ENCODE results near the gene SLC12A8.

The SLC12A8 gene

GRCh38 chr3:125108833-125109535 lies 103.6 kb downstream of the SLC12A8 start:
- H3K27me3 ChIP-seq (ENCODE audit: insufficient read depth, low read length, poor library complexity, severe bottlenecking) = no peaks in the 10 kb centered on the region
- peaks cover 9% of the 10 kb centered on the region for H3K4me1 ChIP-seq (ENCODE audit: insufficient read depth, low read length, poor library complexity, severe bottlenecking)
- H3K79me2 ChIP-seq (ENCODE audit: insufficient read depth, low read length) = no peaks in the 10 kb centered on the region
- no peaks in the 10 kb centered on the region for H3F3A ChIP-seq (ENCODE audit: low read depth)
- no peaks in the 10 kb centered on the region for H3K36me3 ChIP-seq (ENCODE audit: insufficient read depth, low read length)
- no peaks in the 10 kb centered on the region for H3K9me2 ChIP-seq (replicated peaks; ENCODE audit: low read depth, low read length)
- no peak overlapping the region for H3K4me3 ChIP-seq (ENCODE audit: low read length, poor library complexity, severe bottlenecking)
- H4K20me1 ChIP-seq (ENCODE audit: insufficient read depth, low read length, poor library complexity, severe bottlenecking) = no peaks in the 10 kb centered on the region
- no peak overlapping the region for H2AFZ ChIP-seq (ENCODE audit: low read length)
- H3K9me3 ChIP-seq (ENCODE audit: insufficient read depth, low read depth, low read length) = no peaks in the 10 kb centered on the region
- H3K4me2 ChIP-seq (ENCODE audit: low read depth, low read length, poor library complexity, severe bottlenecking) = peak overlapping the region; percentile 5
- H3K9ac ChIP-seq (ENCODE audit: low read depth, low read length, poor library complexity, severe bottlenecking) = no peak overlapping the region
- no peak for TF ChIP-seq CTCF (conservative IDR thresholded peaks at IDR 0.05; ENCODE audit: low read length)
- TF ChIP-seq EZH2phosphoT487 (IDR thresholded peaks at IDR 0.05; ENCODE audit: borderline replicate concordance) = no peak

GRCh38 chr3:125107861-125108567 lies 104.5 kb downstream of the SLC12A8 start:
- no peaks in the 10 kb centered on the region for H3K27me3 ChIP-seq (ENCODE audit: insufficient read depth, low read length, poor library complexity, severe bottlenecking)
- H3F3A ChIP-seq (ENCODE audit: low read depth) = no peaks in the 10 kb centered on the region
- no peak overlapping the region for H3K4me2 ChIP-seq (ENCODE audit: low read depth, low read length, poor library complexity, severe bottlenecking)
- H2AFZ ChIP-seq (ENCODE audit: low read length) = no peak overlapping the region
- no peak for TF ChIP-seq EZH2phosphoT487 (IDR thresholded peaks at IDR 0.05; ENCODE audit: borderline replicate concordance)
- H3K9ac ChIP-seq (ENCODE audit: low read depth, low read length, poor library complexity, severe bottlenecking) = no peak overlapping the region
- H4K20me1 ChIP-seq (ENCODE audit: insufficient read depth, low read length, poor library complexity, severe bottlenecking) = no peaks in the 10 kb centered on the region
- no peaks in the 10 kb centered on the region for H3K79me2 ChIP-seq (ENCODE audit: insufficient read depth, low read length)
- H3K4me1 ChIP-seq (ENCODE audit: insufficient read depth, low read length, poor library complexity, severe bottlenecking) = peaks cover 9% of the 10 kb centered on the region
- H3K9me2 ChIP-seq (replicated peaks; ENCODE audit: low read depth, low read length) = no peaks in the 10 kb centered on the region
- no peaks in the 10 kb centered on the region for H3K36me3 ChIP-seq (ENCODE audit: insufficient read depth, low read length)
- no peaks in the 10 kb centered on the region for H3K9me3 ChIP-seq (ENCODE audit: insufficient read depth, low read depth, low read length)
- no peak overlapping the region for H3K4me3 ChIP-seq (ENCODE audit: low read length, poor library complexity, severe bottlenecking)

- Histone ChIP-seq H3K9me2 (replicated peaks; ENCODE audit: low read depth, low read length) (no peaks in the 10 kb centered on the region), H3F3A (ENCODE audit: low read depth) (no peaks in the 10 kb centered on the region), H3K79me2 (ENCODE audit: insufficient read depth, low read length) (no peaks in the 10 kb centered on the region), H3K27me3 (ENCODE audit: insufficient read depth, low read length, poor library complexity, severe bottlenecking) (no peaks in the 10 kb centered on the region), H2AFZ (ENCODE audit: low read length) (no peak overlapping the region), H3K4me2 (ENCODE audit: low read depth, low read length, poor library complexity, severe bottlenecking) (no peak overlapping the region), H3K9me3 (ENCODE audit: insufficient read depth, low read depth, low read length) (no peaks in the 10 kb centered on the region), H3K4me1 (ENCODE audit: insufficient read depth, low read length, poor library complexity, severe bottlenecking) (peaks cover 9% of the 10 kb centered on the region), H4K20me1 (ENCODE audit: insufficient read depth, low read length, poor library complexity, severe bottlenecking) (no peaks in the 10 kb centered on the region), H3K9ac (ENCODE audit: low read depth, low read length, poor library complexity, severe bottlenecking) (no peak overlapping the region), H3K36me3 (ENCODE audit: insufficient read depth, low read length) (no peaks in the 10 kb centered on the region), H3K4me3 (ENCODE audit: low read length, poor library complexity, severe bottlenecking) (no peak overlapping the region)
- TF ChIP-seq EZH2phosphoT487 (IDR thresholded peaks at IDR 0.05; ENCODE audit: borderline replicate concordance) = no peak
- no peak for TF ChIP-seq CTCF (conservative IDR thresholded peaks at IDR 0.05; ENCODE audit: low read length)
Observed at GRCh38 chr3:125107363-125107762, 105.2 kb downstream of the SLC12A8 start.

Measured in Loucy (cell line).